ENCODE measurements around the gene DNAH6.
"Not testable (repeated sequence)": the region's sequence is repeated elsewhere in the genome, so short reads cannot be mapped to it uniquely, and the experiment has no call there.

DNAH6 gene

DNA sequence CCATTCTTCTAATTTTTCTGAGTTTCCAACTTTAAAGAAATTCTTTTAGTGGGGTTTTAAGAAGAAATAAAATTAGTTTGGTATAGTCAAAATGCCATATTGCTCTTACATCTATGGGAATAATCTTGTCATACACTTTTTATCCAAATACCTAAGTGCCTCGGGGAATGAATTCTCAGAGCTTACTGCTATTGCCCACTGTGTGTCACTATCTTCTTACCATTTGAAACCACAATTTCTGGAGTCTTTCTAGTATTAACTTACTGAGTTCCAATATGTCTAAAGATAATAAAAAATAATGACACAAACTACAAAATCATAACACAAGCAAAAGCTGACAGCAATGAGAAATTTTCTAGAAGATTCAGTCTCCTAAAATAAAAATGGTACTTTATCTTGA, 23.7 kb upstream of the DNAH6 start:
- TF ChIP-seq, protein P1, sequence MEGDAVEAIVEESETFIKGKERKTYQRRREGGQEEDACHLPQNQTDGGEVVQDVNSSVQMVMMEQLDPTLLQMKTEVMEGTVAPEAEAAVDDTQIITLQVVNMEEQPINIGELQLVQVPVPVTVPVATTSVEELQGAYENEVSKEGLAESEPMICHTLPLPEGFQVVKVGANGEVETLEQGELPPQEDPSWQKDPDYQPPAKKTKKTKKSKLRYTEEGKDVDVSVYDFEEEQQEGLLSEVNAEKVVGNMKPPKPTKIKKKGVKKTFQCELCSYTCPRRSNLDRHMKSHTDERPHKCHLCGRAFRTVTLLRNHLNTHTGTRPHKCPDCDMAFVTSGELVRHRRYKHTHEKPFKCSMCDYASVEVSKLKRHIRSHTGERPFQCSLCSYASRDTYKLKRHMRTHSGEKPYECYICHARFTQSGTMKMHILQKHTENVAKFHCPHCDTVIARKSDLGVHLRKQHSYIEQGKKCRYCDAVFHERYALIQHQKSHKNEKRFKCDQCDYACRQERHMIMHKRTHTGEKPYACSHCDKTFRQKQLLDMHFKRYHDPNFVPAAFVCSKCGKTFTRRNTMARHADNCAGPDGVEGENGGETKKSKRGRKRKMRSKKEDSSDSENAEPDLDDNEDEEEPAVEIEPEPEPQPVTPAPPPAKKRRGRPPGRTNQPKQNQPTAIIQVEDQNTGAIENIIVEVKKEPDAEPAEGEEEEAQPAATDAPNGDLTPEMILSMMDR (IDR thresholded peaks at IDR 0.05; ENCODE audit: extremely low read depth, missing control alignments), result no peak
- DNase-seq (ENCODE audit: low spot score), result no peak

DNA sequence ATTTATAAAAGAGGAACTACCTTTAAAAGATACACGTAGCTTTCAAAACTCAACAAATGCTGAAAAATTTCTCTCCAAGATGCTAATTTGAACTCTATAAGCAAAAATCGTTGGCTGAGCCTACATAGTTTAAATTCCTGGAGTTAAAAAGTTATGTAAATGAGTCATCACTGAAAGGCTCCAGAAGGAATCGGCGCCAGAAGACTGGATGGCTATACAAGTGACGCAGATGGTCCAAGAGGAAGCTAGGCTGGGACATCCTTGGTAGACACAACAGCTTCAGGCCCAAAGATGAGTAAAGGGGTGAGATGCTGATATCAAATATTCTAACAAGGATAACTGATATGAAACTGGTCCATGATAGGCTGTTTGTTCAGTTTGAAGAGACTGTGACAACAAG, 22.8 kb upstream of the DNAH6 start:
- no peak for DNase-seq (ENCODE audit: low spot score)
- TF ChIP-seq, protein P1 (IDR thresholded peaks at IDR 0.05; ENCODE audit: extremely low read depth, missing control alignments), result no peak

DNA sequence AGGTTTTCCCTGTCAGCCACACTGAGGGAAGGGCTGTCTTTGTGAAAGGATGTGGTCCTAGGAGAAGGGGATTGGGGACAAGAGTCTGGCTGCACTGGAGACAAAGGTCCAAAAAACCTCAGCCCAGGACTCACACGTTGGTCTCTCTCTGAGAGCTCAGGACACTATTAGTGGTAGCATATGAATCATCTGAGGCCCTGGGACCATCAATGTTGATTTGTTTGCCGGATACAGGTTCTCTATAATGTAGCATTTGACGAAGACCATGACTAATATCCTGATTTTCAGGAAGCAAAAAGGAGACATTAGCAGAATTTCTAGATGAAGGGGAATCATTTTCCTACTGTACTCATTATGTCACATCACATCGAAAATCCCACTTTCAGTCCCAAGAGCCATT, 22.2 kb upstream of the DNAH6 start:
- no peak for DNase-seq (ENCODE audit: low spot score)
- TF ChIP-seq, protein P1 (IDR thresholded peaks at IDR 0.05; ENCODE audit: extremely low read depth, missing control alignments), result no peak

DNA sequence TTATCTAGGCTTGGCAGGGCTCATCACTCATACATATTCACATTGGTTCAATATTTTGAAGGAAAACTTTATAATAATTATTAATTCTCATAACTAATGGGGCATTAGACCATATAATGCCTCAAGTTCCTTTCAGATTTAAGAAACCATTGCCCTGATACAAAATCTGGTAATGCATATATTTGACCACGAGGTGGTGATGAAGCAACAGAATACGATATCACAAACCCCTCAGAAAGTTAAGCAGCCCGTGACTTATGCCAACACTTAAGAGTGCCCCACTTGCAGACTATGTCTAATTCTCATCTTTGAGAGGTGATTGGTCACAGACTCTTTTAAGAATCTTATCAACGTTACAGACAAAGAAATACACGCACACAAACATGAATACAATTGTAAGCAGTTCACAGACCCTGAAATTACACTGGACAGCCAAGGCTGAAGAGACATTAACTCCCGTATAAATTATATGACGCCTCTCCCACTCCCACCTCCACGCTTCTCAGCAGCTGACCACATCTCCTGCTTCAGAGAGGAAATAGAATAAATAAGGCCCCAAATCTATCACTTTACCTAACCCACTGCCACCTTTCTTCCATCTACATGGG, 20.7 kb upstream of the DNAH6 start:
- TF ChIP-seq, protein P1 (IDR thresholded peaks at IDR 0.05; ENCODE audit: extremely low read depth, missing control alignments), result peak; percentile 50
- peak; percentile 51 for DNase-seq (ENCODE audit: low spot score)

DNA sequence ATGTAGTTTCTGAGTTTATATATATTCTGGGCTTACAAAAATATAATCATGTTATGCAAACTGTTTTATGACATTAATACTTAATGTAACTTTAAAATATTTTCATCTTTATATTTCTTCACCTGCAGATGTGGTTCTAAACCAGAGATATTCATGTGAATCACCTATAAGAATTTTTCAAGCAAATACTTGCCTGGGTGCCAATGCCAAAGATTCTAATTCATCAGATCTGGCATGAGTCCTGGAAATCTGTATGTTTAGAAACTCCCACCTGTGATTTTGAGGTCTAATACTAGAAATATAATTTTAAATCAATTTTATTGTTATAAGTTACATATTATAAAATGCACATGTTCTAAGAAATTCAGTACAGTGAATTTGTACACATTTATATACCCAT, 19.9 kb upstream of the DNAH6 start:
- TF ChIP-seq, protein P1 (IDR thresholded peaks at IDR 0.05; ENCODE audit: extremely low read depth, missing control alignments), result no peak
- DNase-seq (ENCODE audit: low spot score), result no peak

DNA sequence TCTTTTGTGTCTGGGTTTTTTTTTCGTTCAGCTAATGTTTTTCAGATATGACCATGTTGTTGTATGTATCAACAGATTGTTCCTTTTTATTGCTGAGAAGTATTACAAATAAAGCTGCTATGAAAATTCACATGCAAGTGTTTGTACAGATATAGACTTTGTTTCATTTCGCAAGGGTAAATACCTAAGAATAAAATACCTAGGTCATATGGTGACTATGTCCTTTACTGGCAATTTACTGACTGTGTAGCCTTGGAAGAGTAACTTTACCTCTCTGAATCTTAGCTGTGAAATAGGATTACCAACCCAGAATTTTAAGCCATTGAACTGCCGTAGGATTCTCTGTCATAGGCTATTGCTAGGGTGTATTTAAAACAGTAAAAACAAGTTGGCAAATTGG, 19.0 kb upstream of the DNAH6 start:
- no peak for DNase-seq (ENCODE audit: low spot score)
- TF ChIP-seq, protein P1 (IDR thresholded peaks at IDR 0.05; ENCODE audit: extremely low read depth, missing control alignments), result no peak

DNA sequence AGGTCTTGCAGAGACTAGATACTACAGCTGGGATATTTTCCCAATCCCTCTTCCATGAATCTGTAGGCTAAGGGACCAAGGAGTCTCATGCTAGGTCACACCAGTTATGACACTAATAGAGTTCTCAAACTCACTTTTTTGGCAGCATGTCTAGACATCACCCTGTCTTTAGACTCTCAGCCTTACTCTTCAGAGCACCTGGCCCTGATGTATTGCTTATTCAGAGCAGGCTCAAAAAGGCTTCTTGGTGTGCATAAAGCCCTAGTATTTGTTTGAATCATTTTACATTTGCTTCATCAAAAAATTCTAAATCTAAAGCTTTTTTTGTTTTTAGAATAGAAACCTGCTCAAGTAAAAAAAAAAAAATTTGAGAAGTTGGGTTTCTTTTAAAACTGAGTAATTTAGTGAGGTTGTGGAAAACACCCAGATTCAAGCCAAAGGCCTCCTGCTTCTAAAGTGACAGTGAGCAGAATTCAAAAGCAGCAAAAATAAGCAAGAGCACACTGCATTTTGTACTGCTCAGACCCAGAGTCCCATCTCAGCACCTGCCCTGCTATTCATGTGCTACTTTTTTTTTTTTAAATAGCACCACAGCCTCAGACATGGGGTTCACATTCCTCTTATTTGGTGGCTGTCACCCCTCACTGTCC, 18.0 kb upstream of the DNAH6 start:
- DNase-seq (ENCODE audit: low spot score), result no peak
- TF ChIP-seq, protein P1 (IDR thresholded peaks at IDR 0.05; ENCODE audit: extremely low read depth, missing control alignments), result no peak

DNA sequence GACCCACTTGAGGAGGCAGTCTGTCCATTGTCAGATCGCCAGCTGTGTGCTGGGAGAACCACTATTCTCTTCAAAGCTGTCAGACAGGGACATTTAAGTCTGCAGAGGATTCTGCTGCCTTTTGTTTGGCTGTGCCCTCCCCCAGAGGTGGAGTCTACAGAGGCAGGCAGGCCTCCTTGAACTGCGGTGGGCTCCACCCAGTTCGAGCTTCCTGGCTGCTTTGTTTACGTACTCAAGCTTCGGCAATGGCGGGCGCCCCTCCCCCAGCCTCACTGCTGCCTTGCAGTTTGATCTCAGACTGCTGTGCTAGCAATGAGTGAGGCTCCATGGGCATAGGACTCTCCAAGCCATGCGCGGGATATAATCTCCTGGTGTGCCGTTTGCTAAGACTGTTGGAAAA, 5.3 kb upstream of the DNAH6 start:
- not testable (repeated sequence) for DNase-seq (ENCODE audit: low spot score)
